ENCODE results near the gene MTURN.

- TF ChIP-seq EZH2 (IDR thresholded peaks at IDR 0.05; ENCODE audit: borderline replicate concordance, low read length) (no peak), CTCF (IDR thresholded peaks at IDR 0.05; ENCODE audit: low read length) (no peak)
Observed at GRCh38 chr7:30117896-30118295, 16.9 kb upstream of the MTURN start.

All from OCI-LY1 (cell line).